Large intestine (tissue), 3 donors: ENCODE data around the gene CNOT2. TPM values are rescaled to one million over a fixed set of nuclear protein-coding genes. Genes with fewer than 3 reads are reported as not detected.

Experiments used
- DNase-seq, 2 donors: peaks; one replicate each; pipeline versions ENCODE4 v3.0.0 to v3.0.0-alpha.2; 2013
- H3K27ac ChIP-seq: one replicate; pipeline ENCODE4 v1.5.1; 2013; ENCODE audit warnings: low read length
- H3K27me3 ChIP-seq: 2 replicates; pipeline ENCODE4 v1.6.1; 2013; ENCODE audit warnings: low read length; ENCODE audit not compliant: control insufficient read depth, insufficient read depth
- H3K36me3 ChIP-seq: 2 replicates; pipeline ENCODE4 v1.6.1; 2013; ENCODE audit warnings: low read length; ENCODE audit not compliant: control insufficient read depth, insufficient read depth
- H3K4me1 ChIP-seq: one replicate; pipeline ENCODE4 v1.6.1; 2013; ENCODE audit warnings: low read length; ENCODE audit not compliant: control insufficient read depth, insufficient read depth
- H3K4me3 ChIP-seq: one replicate; pipeline ENCODE4 v1.5.1; 2013; ENCODE audit warnings: low read length
- H3K9me3 ChIP-seq: one replicate; pipeline ENCODE4 v1.6.1; 2013; ENCODE audit warnings: mild to moderate bottlenecking, low read depth, low read length, moderate library complexity; ENCODE audit not compliant: control insufficient read depth
- WGBS: methylation state at CpG from one replicate; pipeline ENCODE4 v1.1.5; 2013; ENCODE audit warnings: low lambda C conversion rate; ENCODE audit not compliant: insufficient coverage; 5-methylcytosine and 5-hydroxymethylcytosine counted together
- polyA plus RNA-seq: library from polyadenylated mRNA; unstranded; fragments of 120-200 nt; gene quantifications from one replicate; pipeline ENCODE4 v1.2.1, GENCODE V29; 2013

Gene CNOT2
- polyA plus RNA-seq, 1 donor = 80.2 TPM

DNA sequence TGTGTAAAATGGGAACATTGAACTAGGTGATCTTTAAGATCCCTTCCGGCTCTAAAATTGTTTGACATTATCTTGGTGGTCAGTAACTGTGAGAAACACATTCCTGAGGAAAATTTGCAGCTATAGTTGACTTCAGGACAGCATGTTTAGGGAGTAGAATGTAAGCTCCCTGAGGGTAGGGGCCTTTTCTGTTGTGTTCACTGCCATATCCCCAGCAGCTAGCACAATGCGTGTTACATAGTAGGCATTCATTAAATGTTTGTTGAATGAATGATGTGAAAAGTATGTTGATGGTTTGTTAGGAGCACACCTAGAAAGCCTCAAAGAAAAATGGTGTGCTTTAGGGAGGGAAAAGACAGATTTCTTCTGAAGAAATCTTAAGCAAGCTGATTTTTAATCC, 84.3 kb downstream of the CNOT2 start:
- no peak overlapping the region for H3K4me3 ChIP-seq
- no peaks in the 10 kb centered on the region for H3K9me3 ChIP-seq
- H3K27me3 ChIP-seq = no peaks in the 10 kb centered on the region
- no peak overlapping the region for H3K27ac ChIP-seq
- peaks cover 3% of the 10 kb centered on the region for H3K36me3 ChIP-seq
- WGBS = 100% methylated on average over 1 of the region's 2 CpGs
- no peak for DNase-seq
- no peaks in the 10 kb centered on the region for H3K4me1 ChIP-seq

DNA sequence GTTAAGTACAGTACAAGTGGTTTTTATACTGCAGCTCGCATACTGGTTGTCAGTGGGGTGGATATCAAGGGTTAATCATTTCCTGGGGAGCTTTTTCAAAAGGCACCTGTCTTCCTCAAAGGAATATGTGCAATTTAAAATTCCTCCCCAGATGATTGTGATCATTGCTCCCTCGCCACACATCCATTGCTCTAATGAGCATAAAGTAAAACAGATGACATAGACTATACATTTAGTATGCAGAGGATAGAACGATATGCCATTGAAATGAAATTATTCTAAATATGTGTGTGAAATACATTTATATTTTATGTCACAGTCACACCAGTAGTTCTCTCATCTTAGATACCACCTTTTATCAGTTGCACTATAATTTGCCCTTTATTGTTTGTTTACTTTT, 86.5 kb downstream of the CNOT2 start:
- no CpG with 5 or more reads among the region's 3 CpGs for WGBS
- no peak for DNase-seq
- Histone ChIP-seq H3K27ac (no peak overlapping the region), H3K36me3 (peaks cover 3% of the 10 kb centered on the region), H3K4me3 (no peak overlapping the region), H3K27me3 (no peaks in the 10 kb centered on the region), H3K4me1 (no peaks in the 10 kb centered on the region), H3K9me3 (no peaks in the 10 kb centered on the region)

DNA sequence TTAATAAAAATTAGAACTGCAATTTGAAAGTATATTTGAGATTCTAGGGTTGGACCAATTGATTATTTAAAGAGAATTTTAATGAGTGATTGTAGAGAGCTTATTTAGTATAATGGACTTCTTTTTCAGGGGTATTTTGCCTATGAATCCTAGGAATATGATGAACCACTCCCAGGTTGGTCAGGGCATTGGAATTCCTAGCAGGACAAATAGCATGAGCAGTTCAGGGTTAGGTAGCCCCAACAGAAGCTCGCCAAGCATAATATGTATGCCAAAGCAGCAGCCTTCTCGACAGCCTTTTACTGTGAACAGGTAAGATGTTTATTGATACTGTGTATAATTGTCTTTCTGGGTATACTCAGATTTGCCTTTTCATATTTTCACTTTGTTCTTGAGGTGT, 86.9 kb downstream of the CNOT2 start:
- Histone ChIP-seq H3K4me1 (no peaks in the 10 kb centered on the region), H3K9me3 (no peaks in the 10 kb centered on the region), H3K27me3 (no peaks in the 10 kb centered on the region), H3K4me3 (no peak overlapping the region), H3K36me3 (peaks cover 7% of the 10 kb centered on the region), H3K27ac (no peak overlapping the region)
- WGBS = no CpG with 5 or more reads among the region's 2 CpGs
- no peak for DNase-seq

DNA sequence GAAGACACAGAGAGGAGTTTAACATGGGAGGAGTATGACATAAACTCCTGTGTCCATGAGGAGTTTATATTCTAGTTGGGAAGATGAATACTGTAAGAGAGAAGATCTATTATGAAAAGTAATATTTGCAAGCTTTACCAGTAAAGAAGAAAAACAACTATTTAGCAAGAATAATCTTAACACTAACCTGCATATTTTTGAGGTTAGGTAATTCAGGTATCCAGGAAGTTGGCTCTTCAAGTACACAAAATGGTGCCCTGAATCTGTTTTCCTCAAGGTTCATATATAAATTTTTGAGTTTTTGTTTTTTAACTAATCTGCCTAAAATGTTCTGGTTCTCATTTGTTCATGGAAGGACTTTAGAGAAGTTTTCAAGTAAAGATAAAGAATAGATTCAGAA, 89.0 kb downstream of the CNOT2 start:
- DNase-seq = no peak
- H3K9me3 ChIP-seq = no peaks in the 10 kb centered on the region
- peaks cover 15% of the 10 kb centered on the region for H3K36me3 ChIP-seq
- H3K4me1 ChIP-seq = no peaks in the 10 kb centered on the region
- H3K27me3 ChIP-seq = no peaks in the 10 kb centered on the region
- H3K27ac ChIP-seq = no peak overlapping the region
- H3K4me3 ChIP-seq = no peak overlapping the region

DNA sequence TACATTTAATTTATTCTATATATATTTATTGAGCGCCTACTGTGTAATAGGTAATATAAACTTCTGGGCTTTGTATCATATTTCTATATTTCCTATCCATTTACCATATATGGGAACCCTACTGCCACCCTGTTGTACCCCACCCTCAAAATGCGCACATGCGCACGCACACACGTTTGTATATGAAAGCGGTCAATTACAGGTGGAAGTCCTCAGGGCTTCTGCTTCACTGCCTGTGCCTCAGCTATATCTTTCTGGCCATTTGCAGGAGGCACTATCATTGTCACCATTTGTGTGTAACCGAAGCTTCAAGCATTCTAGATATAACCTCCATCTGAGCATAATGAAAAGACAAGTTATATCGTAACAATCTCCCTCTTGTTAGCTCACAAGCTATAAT, 91.5 kb downstream of the CNOT2 start:
- Histone ChIP-seq H3K4me3 (no peak overlapping the region), H3K36me3 (peaks cover 31% of the 10 kb centered on the region), H3K27ac (no peak overlapping the region), H3K27me3 (no peaks in the 10 kb centered on the region), H3K4me1 (no peaks in the 10 kb centered on the region), H3K9me3 (no peaks in the 10 kb centered on the region)
- 100% methylated on average over 2 of the region's 8 CpGs for WGBS
- DNase-seq = no peak

DNA sequence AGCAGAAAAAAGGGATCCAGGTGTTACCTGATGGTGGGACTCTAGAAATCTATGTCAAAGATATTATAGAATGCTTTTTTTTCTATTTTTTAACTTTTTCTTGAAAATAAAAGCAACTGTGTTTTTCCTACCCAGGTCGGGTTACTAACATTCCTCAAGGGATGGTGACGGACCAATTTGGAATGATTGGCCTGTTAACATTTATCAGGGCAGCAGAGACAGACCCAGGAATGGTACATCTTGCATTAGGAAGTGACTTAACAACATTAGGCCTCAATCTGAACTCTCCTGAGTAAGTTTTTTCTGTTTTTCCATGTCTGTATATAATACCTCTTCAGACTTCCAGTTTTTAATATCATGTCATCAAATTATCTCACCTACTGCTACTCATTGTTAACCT, 95.3 kb downstream of the CNOT2 start:
- Histone ChIP-seq H3K36me3 (peaks cover 57% of the 10 kb centered on the region), H3K27me3 (no peaks in the 10 kb centered on the region), H3K27ac (no peak overlapping the region), H3K9me3 (no peaks in the 10 kb centered on the region), H3K4me3 (no peak overlapping the region), H3K4me1 (no peaks in the 10 kb centered on the region)
- no CpG with 5 or more reads among the region's 2 CpGs for WGBS
- DNase-seq = no peak

DNA sequence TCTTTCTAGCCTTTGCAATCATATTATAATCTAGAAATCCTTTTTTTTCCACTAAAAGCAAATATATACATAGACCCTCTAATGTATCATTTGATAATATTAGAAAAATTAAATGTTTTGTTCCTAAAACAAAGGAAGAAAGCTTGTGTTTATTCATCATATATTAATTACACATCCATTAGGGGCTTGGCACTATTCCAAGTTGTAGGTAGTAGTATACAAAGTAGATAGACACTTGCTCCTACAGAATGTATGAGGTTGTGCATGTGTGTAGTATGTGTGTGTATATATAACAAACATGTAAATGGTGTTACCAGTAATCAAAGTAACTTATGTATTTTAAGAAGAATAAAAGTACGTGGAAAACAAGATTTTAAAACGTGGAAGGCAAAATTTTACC, 107.8 kb downstream of the CNOT2 start:
- DNase-seq = no peak
- H3K36me3 ChIP-seq = peaks cover 17% of the 10 kb centered on the region
- H3K27me3 ChIP-seq = no peaks in the 10 kb centered on the region
- H3K4me1 ChIP-seq = no peaks in the 10 kb centered on the region
- no peaks in the 10 kb centered on the region for H3K9me3 ChIP-seq
- H3K4me3 ChIP-seq = no peak overlapping the region
- WGBS = 93% methylated on average over 2 of the region's 2 CpGs
- no peak overlapping the region for H3K27ac ChIP-seq

DNA sequence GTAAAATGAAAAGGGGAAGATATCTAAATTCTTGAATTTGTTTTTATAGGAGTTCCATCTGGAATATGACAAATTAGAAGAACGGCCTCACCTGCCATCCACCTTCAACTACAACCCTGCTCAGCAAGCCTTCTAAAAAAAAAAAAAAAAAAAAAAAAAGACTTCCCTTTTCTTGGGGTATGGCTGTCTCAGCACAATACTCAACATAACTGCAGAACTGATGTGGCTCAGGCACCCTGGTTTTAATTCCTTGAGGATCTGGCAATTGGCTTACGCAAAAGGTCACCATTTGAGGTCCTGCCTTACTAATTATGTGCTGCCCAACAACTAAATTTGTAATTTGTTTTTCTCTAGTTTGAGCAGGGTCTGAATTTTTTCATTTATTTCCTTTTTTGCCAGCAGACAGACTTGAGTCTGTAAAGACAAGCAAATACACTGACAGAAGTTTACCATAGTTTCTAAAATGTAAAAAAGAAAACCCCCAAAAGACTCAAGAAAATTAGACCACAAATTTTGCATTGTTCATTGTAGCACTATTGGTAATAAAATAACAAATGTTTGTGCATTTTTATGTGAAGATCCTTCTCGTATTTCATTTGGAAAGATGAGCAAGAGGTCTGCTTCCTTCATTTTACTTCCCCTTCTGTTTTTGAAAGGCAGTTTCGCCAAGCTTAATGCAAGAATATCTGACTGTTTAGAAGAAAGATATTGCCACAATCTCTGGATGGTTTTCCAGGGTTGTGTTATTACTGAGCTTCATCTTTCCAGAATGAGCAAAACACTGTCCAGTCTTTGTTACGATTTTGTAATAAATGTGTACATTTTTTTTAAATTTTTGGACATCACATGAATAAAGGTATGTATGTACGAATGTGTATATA, 110.8 kb downstream of the CNOT2 start:
- Histone ChIP-seq H3K4me1 (no peaks in the 10 kb centered on the region), H3K4me3 (no peak overlapping the region), H3K36me3 (peaks cover 12% of the 10 kb centered on the region), H3K9me3 (no peaks in the 10 kb centered on the region), H3K27me3 (no peaks in the 10 kb centered on the region), H3K27ac (no peak overlapping the region)
- WGBS = 100% methylated on average over 4 of the region's 6 CpGs
- DNase-seq = no peak

DNA sequence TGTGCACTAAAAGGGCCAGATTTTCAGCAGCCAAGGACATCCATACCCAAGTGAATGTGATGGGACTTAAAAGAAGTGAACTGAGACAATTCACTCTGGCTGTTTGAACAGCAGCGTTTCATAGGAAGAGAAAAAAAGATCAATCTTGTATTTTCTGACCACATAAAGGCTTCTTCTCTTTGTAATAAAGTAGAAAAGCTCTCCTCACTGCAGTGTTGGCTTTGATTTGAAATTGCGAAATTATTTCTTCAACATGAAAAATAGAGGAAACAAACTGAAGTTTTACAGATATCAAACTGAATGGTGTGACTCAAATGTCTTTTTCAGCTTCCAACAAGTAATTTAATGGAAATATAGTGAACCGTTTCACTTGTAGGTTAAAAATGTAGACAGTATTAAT, 111.6 kb downstream of the CNOT2 start:
- no peak for DNase-seq
- H3K4me1 ChIP-seq = no peaks in the 10 kb centered on the region
- H3K27me3 ChIP-seq = no peaks in the 10 kb centered on the region
- 100% methylated on average over 2 of the region's 3 CpGs for whole genome bisulfite sequencing
- no peak overlapping the region for H3K27ac ChIP-seq
- no peaks in the 10 kb centered on the region for H3K9me3 ChIP-seq
- H3K4me3 ChIP-seq = no peak overlapping the region
- H3K36me3 ChIP-seq = peaks cover 12% of the 10 kb centered on the region

DNA sequence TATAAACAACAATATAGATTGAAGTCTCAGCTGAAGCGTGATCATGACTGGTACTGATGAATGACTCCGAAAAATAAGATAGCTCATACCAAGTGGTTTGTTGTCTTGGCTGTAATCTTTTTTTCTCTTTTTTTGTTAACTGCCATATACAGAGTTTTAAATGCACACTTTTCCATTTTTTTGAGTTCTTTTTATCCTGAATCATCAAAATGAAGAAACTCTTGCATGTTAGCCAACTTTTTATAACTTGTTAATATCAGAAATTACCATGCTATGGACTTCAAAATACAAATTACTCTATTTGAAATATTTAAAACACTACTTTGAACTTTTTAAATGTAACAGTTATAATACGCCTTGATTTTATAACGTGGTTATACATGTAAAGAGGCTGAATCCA, 112.7 kb downstream of the CNOT2 start:
- H3K4me3 ChIP-seq = no peak overlapping the region
- H3K9me3 ChIP-seq = no peaks in the 10 kb centered on the region
- no peaks in the 10 kb centered on the region for H3K4me1 ChIP-seq
- WGBS = 100% methylated on average over 4 of the region's 4 CpGs
- peaks cover 12% of the 10 kb centered on the region for H3K36me3 ChIP-seq
- H3K27me3 ChIP-seq = no peaks in the 10 kb centered on the region
- no peak for DNase-seq
- no peak overlapping the region for H3K27ac ChIP-seq
